IMR-90 (cell line): ENCODE measurements around the gene CARD8. TPM values are rescaled to one million over a fixed set of nuclear protein-coding genes. Genes with fewer than 3 reads are reported as not detected.

ENCODE experiments used
- ATAC-seq: fragments of 200-7000 bp; cut with Tn5 transposase; 2 replicates; pipeline ENCODE4 v1.9.1; 2020; ENCODE audit warnings: low read depth, mild to moderate bottlenecking, moderate library complexity
- BruUV-seq: library from RNA; stranded (reverse); fragments of 400-500 nt; replicated peaks from 2 replicates; lab custom pipeline; 2021; lab: Mats Ljungman, UMichigan
- CTCF ChIA-PET: fragments of 300-600 bp; formaldehyde crosslinking; extraction: SDS; loops from one replicate; lab custom pipeline; 2021; ENCODE audit warnings: antibody characterized with exemption; lab: Yijun Ruan, JAX
- POLR2A ChIA-PET: fragments of 300-600 bp; sonication (Branson Sonifier 250); formaldehyde crosslinking; loops from one replicate; lab custom pipeline; 2022; ENCODE audit warnings: antibody characterized with exemption; ENCODE audit not compliant: unreplicated experiment; lab: Charles Lee
- DNase-seq: peaks from one replicate; pipeline ENCODE4 v3.0.0; 2013
- H2AFZ ChIP-seq: replicated peaks from 2 replicates; pipeline ENCODE3; 2013; ENCODE audit warnings: low read length, mild to moderate bottlenecking; ENCODE audit not compliant: poor library complexity
- H2AK5ac ChIP-seq: 2 replicates; pipeline ENCODE4 v1.6.1; 2013; ENCODE audit warnings: low read depth, low read length, inconsistent platforms
- H2AK9ac ChIP-seq: replicated peaks from 2 replicates; pipeline ENCODE3; 2013; ENCODE audit warnings: mild to moderate bottlenecking, low read depth, low read length, moderate library complexity; ENCODE audit not compliant: poor library complexity
- H2BK120ac ChIP-seq: 2 replicates; pipeline ENCODE4 v1.6.1; 2013; ENCODE audit warnings: low read depth, low read length, inconsistent platforms
- H2BK15ac ChIP-seq: 3 replicates; pipeline ENCODE4 v1.6.1; 2013; ENCODE audit warnings: low read depth, low read length, inconsistent platforms
- H2BK20ac ChIP-seq: 2 replicates; pipeline ENCODE4 v1.6.1; 2013; ENCODE audit warnings: low read depth, mild to moderate bottlenecking, inconsistent platforms, low read length, moderate library complexity
- H2BK5ac ChIP-seq: 2 replicates; pipeline ENCODE4 v1.6.1; 2013; ENCODE audit warnings: mild to moderate bottlenecking, low read depth, low read length, inconsistent platforms; ENCODE audit not compliant: poor library complexity, severe bottlenecking
- H3K14ac ChIP-seq: replicated peaks from 2 replicates; pipeline ENCODE4 v1.6.1; 2013; ENCODE audit warnings: low read depth, low read length, inconsistent platforms
- H3K18ac ChIP-seq: 2 replicates; pipeline ENCODE4 v1.6.1; 2013; ENCODE audit warnings: low read depth, low read length, control low read depth
- H3K23ac ChIP-seq: 2 replicates; pipeline ENCODE4 v1.6.1; 2013; ENCODE audit warnings: low read depth, low read length, inconsistent platforms
- H3K27ac ChIP-seq: 2 replicates; pipeline ENCODE4 v1.5.1; 2013; ENCODE audit warnings: mild to moderate bottlenecking, control low read depth, low read length; ENCODE audit not compliant: insufficient read depth
- H3K27me3 ChIP-seq: 2 replicates; pipeline ENCODE4 v1.6.1; 2013; ENCODE audit warnings: low read length; ENCODE audit not compliant: control insufficient read depth, insufficient read depth
- H3K36me3 ChIP-seq: 2 replicates; pipeline ENCODE4 v1.6.1; 2013; ENCODE audit warnings: low read length, mixed read lengths; ENCODE audit not compliant: control insufficient read depth, insufficient read depth
- H3K4ac ChIP-seq: 2 replicates; pipeline ENCODE4 v1.6.1; 2013; ENCODE audit warnings: low read depth, low read length, inconsistent platforms
- H3K4me1 ChIP-seq: 2 replicates; pipeline ENCODE4 v1.6.1; 2013; ENCODE audit warnings: low read length, mixed read lengths; ENCODE audit not compliant: control insufficient read depth, insufficient read depth
- H3K4me2 ChIP-seq: 2 replicates; pipeline ENCODE4 v1.6.1; 2013; ENCODE audit warnings: low read depth, mild to moderate bottlenecking, control low read depth, low read length, moderate library complexity
- H3K4me3 ChIP-seq: 2 replicates; pipeline ENCODE4 v1.5.1; 2013; ENCODE audit warnings: low read depth, mild to moderate bottlenecking, control low read depth, low read length, moderate library complexity; ENCODE audit not compliant: insufficient read depth
- H3K56ac ChIP-seq: 2 replicates; pipeline ENCODE4 v1.6.1; 2013; ENCODE audit warnings: low read length, inconsistent platforms; ENCODE audit not compliant: insufficient read depth; ENCODE audit errors: extremely low read depth
- H3K79me1 ChIP-seq, 2 experiments: 2 replicates each; pipeline ENCODE4 v1.6.1; 2013; ENCODE audit warnings: low read length in 2 of 2, inconsistent platforms in 1 of 2, low read depth in 1 of 2
- H3K9ac ChIP-seq: 2 replicates; pipeline ENCODE4 v1.6.1; 2013; ENCODE audit warnings: low read depth, low read length, control low read depth
- H3K9me1 ChIP-seq: 2 replicates; pipeline ENCODE4 v1.6.1; 2013; ENCODE audit warnings: low read length, inconsistent platforms; ENCODE audit not compliant: insufficient read depth
- H3K9me3 ChIP-seq: 2 replicates; pipeline ENCODE4 v1.6.1; 2013; ENCODE audit warnings: low read length; ENCODE audit not compliant: control insufficient read depth, insufficient read depth
- H4K20me1 ChIP-seq: 2 replicates; pipeline ENCODE4 v1.6.1; 2013; ENCODE audit warnings: low read length, inconsistent platforms; ENCODE audit not compliant: insufficient read depth
- H4K5ac ChIP-seq: 2 replicates; pipeline ENCODE4 v1.6.1; 2013; ENCODE audit warnings: mild to moderate bottlenecking, low read depth, low read length, control low read depth
- H4K8ac ChIP-seq, 2 experiments: 2 replicates each; pipeline ENCODE4 v1.6.1; 2013; ENCODE audit warnings: low read depth in 2 of 2, low read length in 2 of 2, control low read depth in 1 of 2, inconsistent platforms in 1 of 2
- H4K91ac ChIP-seq: 2 replicates; pipeline ENCODE4 v1.6.1; 2013; ENCODE audit warnings: low read depth, low read length, inconsistent platforms; ENCODE audit not compliant: insufficient read depth
- CEBPB ChIP-seq: IDR thresholded peaks from 2 replicates; pipeline ENCODE4 v1.6.1; 2012; ENCODE audit warnings: low read depth, low read length, improper control_type of control experiment
- CHD1 ChIP-seq: IDR thresholded peaks from 2 replicates; pipeline ENCODE4 v1.6.1; 2012; ENCODE audit warnings: low read depth, low read length, improper control_type of control experiment
- FOS ChIP-seq: fragments of 150-350 bp; IDR thresholded peaks from 2 replicates; pipeline ENCODE4 v1.6.1; 2016; ENCODE audit warnings: low read depth, low read length
- MAZ ChIP-seq: IDR thresholded peaks from 2 replicates; pipeline ENCODE4 v1.6.1; 2012; ENCODE audit warnings: low read depth, mild to moderate bottlenecking, low read length, improper control_type of control experiment, moderate library complexity, borderline replicate concordance
- POLR2A ChIP-seq: IDR thresholded peaks from 2 replicates; pipeline ENCODE4 v1.6.1; 2012; ENCODE audit warnings: mild to moderate bottlenecking, low read depth, low read length
- RCOR1 ChIP-seq: IDR thresholded peaks from 2 replicates; pipeline ENCODE4 v1.6.1; 2012; ENCODE audit warnings: mild to moderate bottlenecking, low read length, improper control_type of control experiment; ENCODE audit not compliant: insufficient replicate concordance
- RFX5 ChIP-seq: IDR thresholded peaks from 2 replicates; pipeline ENCODE4 v1.8.0; 2012; ENCODE audit warnings: low read depth, mild to moderate bottlenecking, low read length, moderate library complexity
- SMC3 ChIP-seq: fragments of 150-350 bp; IDR thresholded peaks from 2 replicates; pipeline ENCODE4 v1.6.1; 2016; ENCODE audit warnings: low read depth, mild to moderate bottlenecking, antibody characterized with exemption, low read length, moderate library complexity
- WGBS, 2 experiments: methylation state at CpG; one replicate each; pipeline versions ENCODE4 v1.1.5 to v1.1.7; 2013; ENCODE audit warnings: missing lambda C conversion rate in 2 of 2; ENCODE audit not compliant: insufficient read length in 1 of 2; ENCODE audit errors: extremely low coverage in 2 of 2; 5-methylcytosine and 5-hydroxymethylcytosine counted together
- dilution Hi-C: fragments of 300-500 bp; cut with HindIII; formaldehyde crosslinking; loops from one replicate; pipeline ENCODE4 v1.14.3; 2018; ENCODE audit warnings: low sequenced_read_pairs; ENCODE audit not compliant: unreplicated experiment
- in situ Hi-C: fragments of 300-500 bp; cut with MboI; formaldehyde crosslinking; loops from 3 replicates; pipeline ENCODE4 v1.14.3; 2019; ENCODE audit warnings: low sequenced_read_pairs, inconsistent platforms, mixed read lengths
- intact Hi-C: fragments of 100-400 bp; cut with micrococcal nuclease; formaldehyde crosslinking; loops from 2 replicates; pipeline ENCODE4 v1.10.0; 2022
- polyA plus RNA-seq, 3 experiments: library from polyadenylated mRNA; depleted of rRNA; stranded (reverse); fragments of >200 nt; gene quantifications; 2 replicates each; pipeline ENCODE4 v1.2.3, GENCODE V29; 2012; ENCODE audit warnings: low replicate concordance in 1 of 3
- total RNA-seq: library from RNA; depleted of rRNA; stranded (reverse); fragments of >200 nt; gene quantifications from 2 replicates; pipeline ENCODE4 v1.2.3, GENCODE V29; 2012
- TF ChIP-seq, protein P1 (sequence below): fragments of 150-350 bp; IDR thresholded peaks from 2 replicates; pipeline ENCODE4 v1.6.1; 2017; ENCODE audit warnings: mild to moderate bottlenecking, antibody characterized with exemption, low read length, low read depth
- TF ChIP-seq, protein P2 (sequence below): fragments of 150-350 bp; IDR thresholded peaks from 2 replicates; pipeline ENCODE4 v1.6.1; 2016; ENCODE audit warnings: low read depth, mild to moderate bottlenecking, low read length, moderate library complexity, borderline replicate concordance
- TF ChIP-seq, protein P3 (sequence below): conservative IDR thresholded peaks from 2 replicates; pipeline ENCODE4 v1.5.1; 2012; ENCODE audit warnings: mild to moderate bottlenecking, low read depth, low read length, improper control_type of control experiment

The CARD8 gene
- total and polyA plus RNA-seq, 2 of the 4 experiments (the other 2 are of a cell fraction) = 11.3 to 15.5 TPM

DNA sequence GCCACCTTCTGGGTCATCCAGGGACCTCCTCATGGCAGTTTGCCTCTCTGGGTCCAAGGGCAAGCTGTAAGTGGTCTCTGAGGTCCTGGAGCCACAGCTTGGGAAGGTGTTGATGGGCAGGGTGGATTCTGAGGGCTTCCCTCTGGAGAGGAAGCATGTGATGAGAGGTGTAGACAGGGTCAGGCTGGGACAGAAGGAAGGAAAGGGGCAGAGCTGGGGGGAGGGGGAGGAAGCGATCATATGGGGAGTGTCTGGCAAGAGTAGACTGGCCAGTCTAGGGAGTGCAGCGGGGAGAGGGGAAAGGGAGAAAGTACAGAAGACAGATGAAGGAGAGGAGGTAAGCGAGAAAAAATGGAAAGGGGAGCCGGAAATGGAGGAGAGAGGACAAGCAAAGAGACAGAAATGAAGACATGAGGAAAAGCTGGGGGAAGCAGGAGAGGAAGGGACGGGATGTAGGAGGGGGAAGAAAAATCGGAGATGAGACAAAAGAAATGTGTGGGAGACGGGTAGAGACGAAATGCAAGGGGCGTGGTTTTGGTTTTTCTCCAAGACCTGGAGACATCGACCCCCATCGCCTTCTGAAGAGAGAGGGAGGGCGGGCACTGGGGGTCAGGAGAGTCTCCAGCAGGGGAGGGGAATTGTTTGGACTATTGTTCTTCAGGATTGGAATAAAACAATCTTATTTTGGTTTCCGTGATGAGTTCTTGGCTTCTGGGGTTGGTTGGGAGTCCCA is 58.6 kb downstream of the CARD8 start:
- H3K4me3 ChIP-seq = no peak overlapping the region
- no peak overlapping the region for H3K14ac ChIP-seq
- H3K9ac ChIP-seq = no peak overlapping the region
- ATAC-seq = peak; percentile 53
- H2BK120ac ChIP-seq = no peak overlapping the region
- dilution Hi-C loops (no loop called here), in situ Hi-C loops (no loop called here), intact Hi-C loops (no loop called here)
- H4K8ac ChIP-seq = no peak overlapping the region
- no peak for TF ChIP-seq POLR2A
- TF ChIP-seq, protein P1, sequence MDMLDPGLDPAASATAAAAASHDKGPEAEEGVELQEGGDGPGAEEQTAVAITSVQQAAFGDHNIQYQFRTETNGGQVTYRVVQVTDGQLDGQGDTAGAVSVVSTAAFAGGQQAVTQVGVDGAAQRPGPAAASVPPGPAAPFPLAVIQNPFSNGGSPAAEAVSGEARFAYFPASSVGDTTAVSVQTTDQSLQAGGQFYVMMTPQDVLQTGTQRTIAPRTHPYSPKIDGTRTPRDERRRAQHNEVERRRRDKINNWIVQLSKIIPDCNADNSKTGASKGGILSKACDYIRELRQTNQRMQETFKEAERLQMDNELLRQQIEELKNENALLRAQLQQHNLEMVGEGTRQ = no peak
- no peak for TF ChIP-seq SMC3
- no peak for TF ChIP-seq FOS
- no peak for TF ChIP-seq CEBPB
- TF ChIP-seq, protein P2, sequence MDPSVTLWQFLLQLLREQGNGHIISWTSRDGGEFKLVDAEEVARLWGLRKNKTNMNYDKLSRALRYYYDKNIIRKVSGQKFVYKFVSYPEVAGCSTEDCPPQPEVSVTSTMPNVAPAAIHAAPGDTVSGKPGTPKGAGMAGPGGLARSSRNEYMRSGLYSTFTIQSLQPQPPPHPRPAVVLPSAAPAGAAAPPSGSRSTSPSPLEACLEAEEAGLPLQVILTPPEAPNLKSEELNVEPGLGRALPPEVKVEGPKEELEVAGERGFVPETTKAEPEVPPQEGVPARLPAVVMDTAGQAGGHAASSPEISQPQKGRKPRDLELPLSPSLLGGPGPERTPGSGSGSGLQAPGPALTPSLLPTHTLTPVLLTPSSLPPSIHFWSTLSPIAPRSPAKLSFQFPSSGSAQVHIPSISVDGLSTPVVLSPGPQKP = no peak
- no peak for TF ChIP-seq CHD1
- no peak for TF ChIP-seq MAZ
- TF ChIP-seq RCOR1 = no peak
- TF ChIP-seq, protein P3, sequence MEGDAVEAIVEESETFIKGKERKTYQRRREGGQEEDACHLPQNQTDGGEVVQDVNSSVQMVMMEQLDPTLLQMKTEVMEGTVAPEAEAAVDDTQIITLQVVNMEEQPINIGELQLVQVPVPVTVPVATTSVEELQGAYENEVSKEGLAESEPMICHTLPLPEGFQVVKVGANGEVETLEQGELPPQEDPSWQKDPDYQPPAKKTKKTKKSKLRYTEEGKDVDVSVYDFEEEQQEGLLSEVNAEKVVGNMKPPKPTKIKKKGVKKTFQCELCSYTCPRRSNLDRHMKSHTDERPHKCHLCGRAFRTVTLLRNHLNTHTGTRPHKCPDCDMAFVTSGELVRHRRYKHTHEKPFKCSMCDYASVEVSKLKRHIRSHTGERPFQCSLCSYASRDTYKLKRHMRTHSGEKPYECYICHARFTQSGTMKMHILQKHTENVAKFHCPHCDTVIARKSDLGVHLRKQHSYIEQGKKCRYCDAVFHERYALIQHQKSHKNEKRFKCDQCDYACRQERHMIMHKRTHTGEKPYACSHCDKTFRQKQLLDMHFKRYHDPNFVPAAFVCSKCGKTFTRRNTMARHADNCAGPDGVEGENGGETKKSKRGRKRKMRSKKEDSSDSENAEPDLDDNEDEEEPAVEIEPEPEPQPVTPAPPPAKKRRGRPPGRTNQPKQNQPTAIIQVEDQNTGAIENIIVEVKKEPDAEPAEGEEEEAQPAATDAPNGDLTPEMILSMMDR = no peak
- no peak for TF ChIP-seq RFX5
- H3K27me3 ChIP-seq = no peaks in the 10 kb centered on the region
- no peak overlapping the region for H2BK20ac ChIP-seq
- H3K4me1 ChIP-seq = no peaks in the 10 kb centered on the region
- H3K23ac ChIP-seq = no peak overlapping the region
- H4K20me1 ChIP-seq = peaks cover 4% of the 10 kb centered on the region; the same call in 1 of the 2 replicates
- no peaks in the 10 kb centered on the region for H3K9me3 ChIP-seq
- H3K27ac ChIP-seq = no peak overlapping the region
- no TSS peak for BruUV-seq
- CTCF ChIA-PET = interaction anchor here (0.6 kb wide), 1 partner anchor 22 kb away, joined by 3 read pairs; no protein-coding TSS in a partner anchor
- H3K56ac ChIP-seq = no peak overlapping the region
- no peak overlapping the region for H4K5ac ChIP-seq
- POLR2A ChIA-PET = interaction anchor here (0.6 to 0.7 kb wide), 2 partner anchors 49 to 126 kb away, joined by 4 to 7 read pairs; no protein-coding TSS in a partner anchor
- H2AK5ac ChIP-seq = no peak overlapping the region
- no peak overlapping the region for H2BK5ac ChIP-seq
- H2AK9ac ChIP-seq = peak overlapping the region; percentile 57
- DNase-seq = no peak
- H2AFZ ChIP-seq = no peak overlapping the region
- H3K9me1 ChIP-seq = peaks cover 4% of the 10 kb centered on the region
- H3K4me2 ChIP-seq = no peak overlapping the region
- H3K36me3 ChIP-seq = no peaks in the 10 kb centered on the region
- WGBS, 2 experiments = 38% methylated on average over 8 of the region's 13 CpGs; no CpG with 5 or more reads in 1 of the 2 experiments
- H2BK15ac ChIP-seq = no peak overlapping the region
- H3K79me1 ChIP-seq = no peaks in the 10 kb centered on the region
- no peak overlapping the region for H4K91ac ChIP-seq
- no peak overlapping the region for H3K4ac ChIP-seq
- no peak overlapping the region for H3K18ac ChIP-seq
